ENCODE measurements around the gene NUP85. TPM values are rescaled to one million over a fixed set of nuclear protein-coding genes. Genes with fewer than 3 reads are reported as not detected.
"Not testable (repeated sequence)": the region's sequence is repeated elsewhere in the genome, so short reads cannot be mapped to it uniquely, and the experiment has no call there.

The NUP85 gene
- total and polyA plus RNA-seq, 2 donors (not counting 3 experiments of a cell fraction or from before 2014, with no cell fraction given), result 105 to 120 TPM

GRCh38 chr17:75252039-75252816 is 46.7 kb downstream of the NUP85 start:
- Histone ChIP-seq H3K36me3 (ENCODE audit: control insufficient read depth in 2 of 2, extremely low read depth in 1 of 2, insufficient read depth in 2 of 2, low read length in 2 of 2) (no peaks in the 10 kb centered on the region), H3K79me2 (ENCODE audit: control insufficient read depth, insufficient read depth, low read length) (peaks cover 40% of the 10 kb centered on the region), H3K27me3 (ENCODE audit: control insufficient read depth in 2 of 2, insufficient read depth in 2 of 2, low read length in 2 of 2) (no peaks in the 10 kb centered on the region), H3K4me1 (ENCODE audit: control insufficient read depth, extremely low read depth, insufficient read depth, low read length) (peaks cover 11% of the 10 kb centered on the region), H3K4me2 (ENCODE audit: insufficient read depth, low read length) (no peak overlapping the region), H2AFZ (ENCODE audit: low read depth, low read length) (no peak overlapping the region), H3K4me3 (replicated peaks in 1 of 3; ENCODE audit: insufficient read depth in 1 of 3, low read depth in 1 of 3, low read length in 3 of 3) (no peak overlapping the region), H3K27ac (ENCODE audit: insufficient read depth, low read depth, low read length) (no peak overlapping the region), H3K9me3 (replicated peaks; ENCODE audit: control insufficient read depth, insufficient read depth, low read length) (no peaks in the 10 kb centered on the region), H4K20me1 (replicated peaks; ENCODE audit: control insufficient read depth, extremely low read depth, insufficient read depth, low read length) (no peaks in the 10 kb centered on the region), H3K9me1 (replicated peaks; ENCODE audit: control insufficient read depth, extremely low read depth, insufficient read depth, low read length) (no peaks in the 10 kb centered on the region), H3K9ac (replicated peaks; ENCODE audit: extremely low read depth, insufficient read depth, low read length) (no peak overlapping the region)
- DNase-seq (ENCODE audit: low read depth, low spot score), result no peak
- no peak for TF ChIP-seq POLR2A (IDR thresholded peaks at IDR 0.05; ENCODE audit: low read depth, low read length)
- TF ChIP-seq MYC (IDR thresholded peaks at IDR 0.05; ENCODE audit: low read depth, low read length), result no peak
- no peak for TF ChIP-seq FOS (IDR thresholded peaks at IDR 0.05; ENCODE audit: borderline replicate concordance, insufficient read depth, low read length)
- TF ChIP-seq CTCF (IDR thresholded peaks at IDR 0.05; ENCODE audit: extremely low read depth in 1 of 2, insufficient read depth in 1 of 2, low read depth in 1 of 2, low read length in 2 of 2), result no peak
- TF ChIP-seq JUN (IDR thresholded peaks at IDR 0.05; ENCODE audit: borderline replicate concordance, insufficient read depth, insufficient read length, low read depth), result no peak
- TF ChIP-seq POLR2AphosphoS5 (IDR thresholded peaks at IDR 0.05; ENCODE audit: insufficient read depth, low read depth, low read length), result no peak
- no peak for TF ChIP-seq GATA2 (IDR thresholded peaks at IDR 0.05; ENCODE audit: insufficient read depth, insufficient read length, low read depth, low read length)
- TF ChIP-seq EZH2 (IDR thresholded peaks at IDR 0.05; ENCODE audit: borderline replicate concordance, low read depth, low read length, severe bottlenecking), result no peak
- no peak for TF ChIP-seq MAX (IDR thresholded peaks at IDR 0.05; ENCODE audit: insufficient read depth, insufficient read length)
- CTCF ChIA-PET, result interaction anchor here (5.6 kb wide), 1 partner anchor 12 kb away, joined by 45 read pairs; no protein-coding TSS in a partner anchor
- dilution Hi-C loops (cut with MboI; ENCODE audit: extremely low pct_ligation_motif_present, low sequenced_read_pairs) (no loop called here), intact Hi-C loops (cut with micrococcal nuclease) (no loop called here)
- no peak for FAIRE-seq
- POLR2A ChIA-PET, result interaction anchor here (0.5 kb wide), 1 partner anchor 384 kb away, joined by 6 read pairs; no protein-coding TSS in a partner anchor
- BruUV-seq (replicated peaks), result no TSS peak

DNA sequence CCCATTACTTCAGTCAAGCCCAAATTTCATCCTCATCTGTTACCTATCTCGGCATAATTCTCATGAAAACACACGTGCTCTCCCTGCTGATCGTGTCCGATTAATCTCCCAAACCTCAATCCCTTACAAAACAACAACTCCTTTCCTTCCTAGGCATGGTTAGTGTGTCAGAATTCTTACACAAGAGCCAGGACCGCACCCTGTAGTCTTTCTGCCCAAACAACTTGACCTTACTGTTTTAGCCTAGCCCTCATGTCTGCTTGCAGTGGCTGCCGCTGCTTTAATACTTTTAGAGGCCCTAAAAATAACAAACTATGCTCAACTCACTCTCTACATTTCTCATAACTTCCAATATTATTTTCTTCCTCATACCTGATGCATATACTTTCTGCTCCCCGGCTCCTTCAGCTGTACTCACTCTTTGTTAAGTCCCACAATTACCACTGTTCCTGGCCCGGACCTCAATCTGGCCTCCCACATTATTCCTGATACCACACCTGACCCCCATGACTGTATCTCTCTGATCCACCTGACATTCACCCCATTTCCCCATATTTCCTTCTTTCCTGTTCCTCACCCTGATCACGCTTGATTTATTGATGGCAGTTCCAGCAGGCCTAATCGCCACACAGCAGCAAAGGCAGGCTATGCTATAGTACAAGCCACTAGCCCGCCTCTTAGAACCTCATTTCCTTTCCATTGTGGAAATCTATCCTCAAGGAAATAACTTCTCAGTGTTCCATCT is 50.6 kb downstream of the NUP85 start:
- dilution Hi-C loops (cut with MboI; ENCODE audit: extremely low pct_ligation_motif_present, low sequenced_read_pairs), result not testable (repeated sequence)

More for the DNA sequence above, 50.6 kb downstream of the NUP85 start:
- DNase-seq (ENCODE audit: low read depth, low spot score); H3K9me3 ChIP-seq (replicated peaks; ENCODE audit: control insufficient read depth, insufficient read depth, low read length); H3K9me1 ChIP-seq (replicated peaks; ENCODE audit: control insufficient read depth, extremely low read depth, insufficient read depth, low read length); H3K4me3 ChIP-seq (replicated peaks in 1 of 3; ENCODE audit: insufficient read depth in 1 of 3, low read depth in 1 of 3, low read length in 3 of 3); H3K27me3 ChIP-seq (ENCODE audit: control insufficient read depth in 2 of 2, insufficient read depth in 2 of 2, low read length in 2 of 2); H4K20me1 ChIP-seq (replicated peaks; ENCODE audit: control insufficient read depth, extremely low read depth, insufficient read depth, low read length); H3K4me1 ChIP-seq (ENCODE audit: control insufficient read depth, extremely low read depth, insufficient read depth, low read length); H2AFZ ChIP-seq (ENCODE audit: low read depth, low read length); intact Hi-C loops (cut with micrococcal nuclease); CTCF ChIA-PET; H3K36me3 ChIP-seq (ENCODE audit: control insufficient read depth in 2 of 2, extremely low read depth in 1 of 2, insufficient read depth in 2 of 2, low read length in 2 of 2); FAIRE-seq; POLR2A ChIA-PET; H3K4me2 ChIP-seq (ENCODE audit: insufficient read depth, low read length); H3K27ac ChIP-seq (ENCODE audit: insufficient read depth, low read depth, low read length); H3K9ac ChIP-seq (replicated peaks; ENCODE audit: extremely low read depth, insufficient read depth, low read length); BruUV-seq (replicated peaks): not testable (repeated sequence)
- peaks cover 48% of the 10 kb centered on the region for H3K79me2 ChIP-seq (ENCODE audit: control insufficient read depth, insufficient read depth, low read length)
